Calu3 (cell line): Measurements from ENCODE around the gene UACA. TPM values are rescaled to one million over a fixed set of nuclear protein-coding genes. Genes with fewer than 3 reads are reported as not detected.
"Not testable (repeated sequence)": the region's sequence is repeated elsewhere in the genome, so short reads cannot be mapped to it uniquely, and the experiment has no call there.

Experiments
- BruUV-seq: library from RNA; stranded (reverse); fragments of 400-500 nt; replicated peaks from 2 replicates; lab custom pipeline; 2021; lab: Mats Ljungman, UMichigan
- CTCF ChIA-PET: fragments of 300-600 bp; sonication (Branson Sonifier 250); formaldehyde crosslinking; loops from one replicate; lab custom pipeline; 2022; ENCODE audit warnings: antibody characterized with exemption; lab: Charles Lee
- DNase-seq: peaks from one replicate; pipeline ENCODE4 v3.0.0; 2022
- H3K27ac Mint-ChIP-seq: one replicate; pipeline ENCODE4 v1.8.0; 2022; ENCODE audit warnings: mixed read lengths; ENCODE audit not compliant: unreplicated experiment
- H3K27me3 Mint-ChIP-seq: one replicate; pipeline ENCODE4 v1.8.0; 2022; ENCODE audit warnings: mixed read lengths; ENCODE audit not compliant: unreplicated experiment
- H3K36me3 Mint-ChIP-seq: one replicate; pipeline ENCODE4 v1.8.0; 2022; ENCODE audit warnings: mild to moderate bottlenecking, moderate library complexity, mixed read lengths; ENCODE audit not compliant: insufficient read depth, unreplicated experiment
- H3K4me1 Mint-ChIP-seq: one replicate; pipeline ENCODE4 v1.8.0; 2022; ENCODE audit warnings: mild to moderate bottlenecking, low read depth, mixed read lengths; ENCODE audit not compliant: unreplicated experiment
- H3K4me3 Mint-ChIP-seq: one replicate; pipeline ENCODE4 v1.8.0; 2022; ENCODE audit warnings: mild to moderate bottlenecking, low read depth, moderate library complexity, mixed read lengths; ENCODE audit not compliant: unreplicated experiment
- H3K9me3 Mint-ChIP-seq: one replicate; pipeline ENCODE4 v1.8.0; 2022; ENCODE audit warnings: low read depth, mixed read lengths; ENCODE audit not compliant: unreplicated experiment
- CTCF ChIP-seq: fragments of 200-600 bp; IDR thresholded peaks from one replicate; pipeline ENCODE4 v1.8.0; 2022; ENCODE audit warnings: antibody characterized with exemption; ENCODE audit not compliant: unreplicated experiment
- intact Hi-C: fragments of 100-400 bp; cut with micrococcal nuclease; formaldehyde crosslinking; loops from one replicate; pipeline ENCODE4 v1.10.0; 2022; ENCODE audit not compliant: unreplicated experiment
- total RNA-seq: library from RNA; stranded (reverse); gene quantifications from 2 replicates; pipeline ENCODE4 v1.2.3, GENCODE V29; 2022

The UACA gene
- total RNA-seq, 1 experiment from 2014 or later: 35.5 TPM

GRCh38 chr15:70617076-70617910, 146.1 kb downstream of the UACA start:
- Mint-ChIP-seq H3K27ac (no peak overlapping the region), H3K36me3 (no peaks in the 10 kb centered on the region), H3K4me1 (peaks cover 19% of the 10 kb centered on the region), H3K27me3 (peaks cover 27% of the 10 kb centered on the region), H3K4me3 (no peak overlapping the region), H3K9me3 (no peaks in the 10 kb centered on the region)
- CTCF ChIA-PET: interaction anchor here (1.5 kb wide), 1 partner anchor 32 kb away, joined by 5 read pairs; no protein-coding TSS in a partner anchor
- no peak for TF ChIP-seq CTCF
- intact Hi-C loops: no loop called here
- DNase-seq: no peak
- BruUV-seq: no TSS peak

GRCh38 chr15:70616311-70616756, 147.0 kb downstream of the UACA start:
- H3K9me3 Mint-ChIP-seq, DNase-seq, H3K4me3 Mint-ChIP-seq, intact Hi-C loops, H3K36me3 Mint-ChIP-seq, H3K27ac Mint-ChIP-seq, BruUV-seq: not testable (repeated sequence)
- CTCF ChIA-PET: interaction anchor here (1.5 kb wide), 1 partner anchor 31 kb away, joined by 5 read pairs; no protein-coding TSS in a partner anchor
- Mint-ChIP-seq H3K27me3 (peaks cover 27% of the 10 kb centered on the region), H3K4me1 (peaks cover 19% of the 10 kb centered on the region)

DNA sequence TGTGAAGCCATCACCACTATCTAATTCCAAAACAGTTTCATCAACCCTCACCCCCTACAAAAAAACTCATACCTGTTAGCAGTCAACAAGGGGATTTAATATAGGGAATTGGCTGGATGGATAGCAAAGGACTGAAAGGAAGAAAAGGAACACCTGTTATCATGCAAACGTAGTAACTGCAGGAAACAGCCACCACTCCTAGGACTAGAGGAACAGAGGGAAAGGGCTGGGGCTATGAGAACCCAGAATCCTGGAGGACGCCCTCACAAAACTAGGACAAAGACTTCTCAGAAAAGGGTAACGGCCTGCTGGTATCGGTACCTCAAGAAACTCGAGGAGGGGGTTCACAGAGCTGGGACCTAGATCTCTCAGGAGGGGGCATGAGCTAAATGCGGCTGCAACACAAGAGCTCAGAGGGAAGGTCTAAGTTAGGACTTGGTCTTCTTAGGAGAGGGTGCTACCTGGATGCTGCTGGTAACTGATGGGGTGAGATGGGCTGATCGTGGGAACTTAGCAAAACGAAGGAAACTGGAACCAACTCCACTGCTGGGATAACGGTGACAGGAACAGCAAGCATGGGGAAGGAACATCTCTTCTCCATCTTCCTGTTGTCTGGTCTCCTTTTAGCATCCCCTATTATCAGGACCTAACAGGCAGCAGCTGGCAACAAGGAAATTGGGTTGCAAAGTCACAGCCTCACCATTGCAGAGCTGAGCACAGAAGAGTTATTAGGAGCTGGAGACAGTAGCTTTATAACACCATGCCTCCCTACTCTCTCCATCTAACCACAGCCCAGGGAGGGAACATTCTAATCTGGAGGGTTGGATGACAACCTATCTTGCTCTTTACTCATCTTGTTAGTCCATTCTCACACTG, 147.7 kb downstream of the UACA start:
- TF ChIP-seq CTCF: no peak
- no peaks in the 10 kb centered on the region for H3K36me3 Mint-ChIP-seq
- DNase-seq: no peak
- peaks cover 19% of the 10 kb centered on the region for H3K4me1 Mint-ChIP-seq
- intact Hi-C loops: no loop called here
- CTCF ChIA-PET: interaction anchor here (1.5 kb wide), 1 partner anchor 30 kb away, joined by 5 read pairs; no protein-coding TSS in a partner anchor
- H3K4me3 Mint-ChIP-seq: no peak overlapping the region
- H3K9me3 Mint-ChIP-seq: no peaks in the 10 kb centered on the region
- peaks cover 27% of the 10 kb centered on the region for H3K27me3 Mint-ChIP-seq
- no peak overlapping the region for H3K27ac Mint-ChIP-seq
- no TSS peak for BruUV-seq

DNA sequence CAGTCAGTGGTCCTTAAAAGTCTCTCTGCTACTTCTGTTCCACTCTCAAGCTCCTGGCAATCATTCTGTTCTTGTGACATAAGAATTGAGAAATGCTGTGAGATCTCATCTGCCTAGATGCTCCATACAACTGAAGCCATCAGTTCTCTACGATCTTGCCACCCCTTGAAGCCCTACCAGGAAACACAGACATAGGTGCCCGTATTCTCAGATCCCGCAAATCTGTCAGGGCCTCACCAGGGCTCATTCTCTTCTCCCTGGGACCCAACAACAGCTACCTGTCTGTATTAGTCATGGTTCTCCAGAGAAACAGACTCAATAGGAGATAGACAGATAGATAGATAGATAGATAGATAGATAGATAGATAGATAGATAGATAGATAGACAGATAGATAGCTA, 149.1 kb downstream of the UACA start:
- Mint-ChIP-seq H3K4me3 (no peak overlapping the region), H3K9me3 (no peaks in the 10 kb centered on the region), H3K27me3 (peaks cover 27% of the 10 kb centered on the region), H3K4me1 (peaks cover 19% of the 10 kb centered on the region), H3K36me3 (no peaks in the 10 kb centered on the region), H3K27ac (no peak overlapping the region)
- no peak for TF ChIP-seq CTCF
- no peak for DNase-seq
- intact Hi-C loops: no loop called here
- no TSS peak for BruUV-seq
- CTCF ChIA-PET: no interaction called here
